Nephron (organoid): ENCODE results near the gene HMX2.

ENCODE experiments used
- H3K27ac Mint-ChIP-seq, 3 experiments: 2 replicates each; pipeline ENCODE4 v1.8.0; 2020; ENCODE audit warnings: mixed read lengths in 3 of 3, mild to moderate bottlenecking in 2 of 3, moderate library complexity in 1 of 3
- H3K27me3 Mint-ChIP-seq: 2 replicates; pipeline ENCODE4 v1.8.0; 2021; ENCODE audit warnings: low read depth, mild to moderate bottlenecking, moderate library complexity, mixed read lengths
- H3K36me3 Mint-ChIP-seq: 2 replicates; pipeline ENCODE4 v1.8.0; 2020; ENCODE audit warnings: low read depth, mixed read lengths
- H3K4me1 Mint-ChIP-seq: 2 replicates; pipeline ENCODE4 v1.8.0; 2020; ENCODE audit warnings: mixed read lengths
- H3K4me3 Mint-ChIP-seq, 3 experiments: 2 replicates each; pipeline ENCODE4 v1.8.0; 2020; ENCODE audit warnings: mild to moderate bottlenecking in 3 of 3, mixed read lengths in 3 of 3, moderate library complexity in 2 of 3
- H3K9me3 Mint-ChIP-seq: 2 replicates; pipeline ENCODE4 v1.8.0; 2020; ENCODE audit warnings: mixed read lengths
- TF ChIP-seq, protein P1 (sequence below), 3 experiments: fragments of 200-600 bp; sonication (generic); IDR thresholded peaks; one replicate each; pipeline ENCODE4 v1.5.0; 2021; ENCODE audit warnings: antibody characterized with exemption in 3 of 3; ENCODE audit not compliant: unreplicated experiment in 3 of 3

The HMX2 gene

GRCh38 chr10:123132576-123133477, 15.1 kb upstream of the HMX2 start:
- TF ChIP-seq, protein P1, sequence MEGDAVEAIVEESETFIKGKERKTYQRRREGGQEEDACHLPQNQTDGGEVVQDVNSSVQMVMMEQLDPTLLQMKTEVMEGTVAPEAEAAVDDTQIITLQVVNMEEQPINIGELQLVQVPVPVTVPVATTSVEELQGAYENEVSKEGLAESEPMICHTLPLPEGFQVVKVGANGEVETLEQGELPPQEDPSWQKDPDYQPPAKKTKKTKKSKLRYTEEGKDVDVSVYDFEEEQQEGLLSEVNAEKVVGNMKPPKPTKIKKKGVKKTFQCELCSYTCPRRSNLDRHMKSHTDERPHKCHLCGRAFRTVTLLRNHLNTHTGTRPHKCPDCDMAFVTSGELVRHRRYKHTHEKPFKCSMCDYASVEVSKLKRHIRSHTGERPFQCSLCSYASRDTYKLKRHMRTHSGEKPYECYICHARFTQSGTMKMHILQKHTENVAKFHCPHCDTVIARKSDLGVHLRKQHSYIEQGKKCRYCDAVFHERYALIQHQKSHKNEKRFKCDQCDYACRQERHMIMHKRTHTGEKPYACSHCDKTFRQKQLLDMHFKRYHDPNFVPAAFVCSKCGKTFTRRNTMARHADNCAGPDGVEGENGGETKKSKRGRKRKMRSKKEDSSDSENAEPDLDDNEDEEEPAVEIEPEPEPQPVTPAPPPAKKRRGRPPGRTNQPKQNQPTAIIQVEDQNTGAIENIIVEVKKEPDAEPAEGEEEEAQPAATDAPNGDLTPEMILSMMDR (IDR thresholded peaks at IDR 0.05; ENCODE audit: unreplicated experiment in 3 of 3) = peak; percentile 89 to 96 (median 89)
- H3K9me3 Mint-ChIP-seq = no peaks in the 10 kb centered on the region
- H3K27me3 Mint-ChIP-seq = peaks cover 97% of the 10 kb centered on the region
- no peak overlapping the region for H3K27ac Mint-ChIP-seq
- peaks cover 28% of the 10 kb centered on the region for H3K4me1 Mint-ChIP-seq
- no peaks in the 10 kb centered on the region for H3K36me3 Mint-ChIP-seq
- peak overlapping the region; percentile 59 to 69 (median 65) for H3K4me3 Mint-ChIP-seq

DNA sequence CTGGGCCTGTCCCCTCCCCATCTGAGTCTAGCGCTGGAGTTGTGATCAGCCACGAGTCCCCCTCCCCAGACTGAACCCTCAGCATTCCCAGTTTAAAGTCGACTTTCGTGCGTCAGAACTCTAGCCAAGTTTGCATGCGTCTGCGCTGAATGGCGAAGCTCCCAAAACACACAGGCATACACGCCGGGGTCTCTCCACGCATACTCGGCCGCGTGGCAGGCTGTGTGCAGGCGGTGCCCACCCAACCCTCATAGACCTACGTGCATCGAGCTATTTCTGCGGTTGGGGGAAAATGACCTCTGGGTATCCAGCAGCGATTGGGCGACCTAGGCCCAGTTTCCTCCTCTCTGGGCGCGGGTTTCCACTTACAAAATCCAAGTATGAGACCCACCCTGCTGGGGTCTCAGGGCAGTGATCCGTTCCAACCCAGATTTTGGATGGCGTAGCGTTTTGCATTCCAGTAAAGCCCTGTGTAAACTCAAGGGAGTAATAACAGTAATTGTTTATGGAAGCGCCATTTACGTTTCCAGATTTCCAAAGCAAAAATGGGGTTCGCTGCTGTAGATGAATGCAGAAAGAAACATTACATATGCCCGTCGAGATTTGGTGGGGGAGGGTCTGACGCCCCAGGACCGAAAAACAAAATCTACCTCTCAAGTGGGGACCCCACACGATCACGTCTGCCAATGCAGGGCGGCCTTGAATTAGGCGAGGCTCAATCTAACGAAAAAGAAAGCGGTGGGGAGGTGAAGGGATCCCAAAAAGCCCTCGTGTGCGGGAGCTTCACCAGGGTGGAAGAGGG, 14.2 kb upstream of the HMX2 start:
- Mint-ChIP-seq H3K9me3 (no peaks in the 10 kb centered on the region), H3K27me3 (peaks cover 97% of the 10 kb centered on the region), H3K27ac (no peak overlapping the region), H3K36me3 (no peaks in the 10 kb centered on the region), H3K4me3 (peak overlapping the region; percentile 59 to 68 (median 61)), H3K4me1 (peaks cover 33% of the 10 kb centered on the region)
- TF ChIP-seq, protein P1 (IDR thresholded peaks at IDR 0.05; ENCODE audit: unreplicated experiment in 3 of 3) = no peak

- H3K27me3 Mint-ChIP-seq = peaks cover 97% of the 10 kb centered on the region
- peak overlapping the region; percentile 59 to 68 (median 61) for H3K4me3 Mint-ChIP-seq
- H3K9me3 Mint-ChIP-seq = no peaks in the 10 kb centered on the region
- no peaks in the 10 kb centered on the region for H3K36me3 Mint-ChIP-seq
- H3K27ac Mint-ChIP-seq = no peak overlapping the region
- H3K4me1 Mint-ChIP-seq = peaks cover 40% of the 10 kb centered on the region
- TF ChIP-seq, protein P1 (IDR thresholded peaks at IDR 0.05; ENCODE audit: unreplicated experiment in 3 of 3) = no peak
Observed at GRCh38 chr10:123134343-123134914, 13.5 kb upstream of the HMX2 start.

- Mint-ChIP-seq H3K27ac (no peak overlapping the region), H3K4me1 (peaks cover 43% of the 10 kb centered on the region), H3K36me3 (no peaks in the 10 kb centered on the region), H3K4me3 (peak overlapping the region in 1 of 3 experiments; percentile 30), H3K9me3 (no peaks in the 10 kb centered on the region), H3K27me3 (peaks cover 97% of the 10 kb centered on the region)
- TF ChIP-seq, protein P1 (IDR thresholded peaks at IDR 0.05; ENCODE audit: unreplicated experiment in 3 of 3) = no peak
Observed at GRCh38 chr10:123134915-123135414, 13.0 kb upstream of the HMX2 start.

GRCh38 chr10:123135415-123136141, 12.4 kb upstream of the HMX2 start, which contains the start of gene HMX3:
Gene HMX3, plus strand, starts transcription at chr10:123135970. Its CDS starts 81 bp downstream, at chr10:123136051.
- H3K36me3 Mint-ChIP-seq = no peaks in the 10 kb centered on the region
- H3K27ac Mint-ChIP-seq = no peak within 1 kb of the TSS
- peak within 1 kb of the TSS; percentile 47 to 80 (median 67) for H3K4me3 Mint-ChIP-seq
- peaks cover 97% of the 10 kb centered on the region for H3K27me3 Mint-ChIP-seq
- H3K9me3 Mint-ChIP-seq = no peaks in the 10 kb centered on the region
- TF ChIP-seq, protein P1 (IDR thresholded peaks at IDR 0.05; ENCODE audit: unreplicated experiment in 3 of 3) = no peak
- H3K4me1 Mint-ChIP-seq = peaks cover 43% of the 10 kb centered on the region
